ENCODE measurements around the gene LIPC. TPM values are rescaled to one million over a fixed set of nuclear protein-coding genes. Genes with fewer than 3 reads are reported as not detected.
A peak's percentile ranks its signal among the peaks of the same experiment; 100 is the strongest.

LIPC gene
- total RNA-seq, 1 experiment from 2014 or later: not detected

GRCh38 chr15:58472821-58473581, 41.2 kb downstream of the LIPC start:
- H3K27ac ChIP-seq (ENCODE audit: low read depth, low read length, poor library complexity, severe bottlenecking): peak overlapping the region; percentile 93
- no peaks in the 10 kb centered on the region for H3K27me3 ChIP-seq (replicated peaks; ENCODE audit: insufficient read depth, low read depth, low read length, poor library complexity)
- no peak for TF ChIP-seq EZH2 (IDR thresholded peaks at IDR 0.05; ENCODE audit: borderline replicate concordance, low read depth, low read length, poor library complexity, severe bottlenecking)
- TF ChIP-seq CTCF (conservative IDR thresholded peaks at IDR 0.05; ENCODE audit: low read depth, low read length): no peak
- peaks cover 89% of the 10 kb centered on the region for H3K4me1 ChIP-seq (ENCODE audit: insufficient read depth, low read length, poor library complexity, severe bottlenecking)
- DNase-seq (ENCODE audit: low spot score): peak; percentile 99
- no peaks in the 10 kb centered on the region for H3K9me3 ChIP-seq (ENCODE audit: low read depth, low read length, poor library complexity, severe bottlenecking)
- POLR2A ChIA-PET (ENCODE audit: low non-redundant PET): no interaction called here
- CTCF ChIA-PET: no interaction called here
- H3K36me3 ChIP-seq (ENCODE audit: insufficient read depth, low read length, poor library complexity, severe bottlenecking): no peaks in the 10 kb centered on the region
- intact Hi-C loops (cut with micrococcal nuclease; ENCODE audit: unreplicated experiment): loop anchor here (5.0 kb wide), 2 partner anchors 141 to 274 kb away; partner anchors contain the start of gene ADAM10
- H3K4me3 ChIP-seq (ENCODE audit: low read depth, low read length, poor library complexity, severe bottlenecking): no peak overlapping the region
- no TSS peak for BruUV-seq (replicated peaks)

GRCh38 chr15:58473724-58474123, 41.9 kb downstream of the LIPC start:
- TF ChIP-seq EZH2 (IDR thresholded peaks at IDR 0.05; ENCODE audit: borderline replicate concordance, low read depth, low read length, poor library complexity, severe bottlenecking): no peak
- intact Hi-C loops (cut with micrococcal nuclease; ENCODE audit: unreplicated experiment): loop anchor here (5.0 kb wide), 2 partner anchors 141 to 274 kb away; partner anchors contain the start of gene ADAM10
- peak; percentile 55 for DNase-seq (ENCODE audit: low spot score)

GRCh38 chr15:58474741-58475323, 43.0 kb downstream of the LIPC start:
- no TSS peak for BruUV-seq (replicated peaks)
- peak overlapping the region; percentile 24 for H3K27ac ChIP-seq (ENCODE audit: low read depth, low read length, poor library complexity, severe bottlenecking)
- intact Hi-C loops (cut with micrococcal nuclease; ENCODE audit: unreplicated experiment): loop anchor here (5.0 kb wide), 2 partner anchors 143 to 272 kb away; partner anchors contain the start of gene ADAM10
- no peaks in the 10 kb centered on the region for H3K36me3 ChIP-seq (ENCODE audit: insufficient read depth, low read length, poor library complexity, severe bottlenecking)
- peaks cover 76% of the 10 kb centered on the region for H3K4me1 ChIP-seq (ENCODE audit: insufficient read depth, low read length, poor library complexity, severe bottlenecking)
- no peak overlapping the region for H3K4me3 ChIP-seq (ENCODE audit: low read depth, low read length, poor library complexity, severe bottlenecking)
- TF ChIP-seq CTCF (conservative IDR thresholded peaks at IDR 0.05; ENCODE audit: low read depth, low read length) (no peak), EZH2 (IDR thresholded peaks at IDR 0.05; ENCODE audit: borderline replicate concordance, low read depth, low read length, poor library complexity, severe bottlenecking) (no peak)
- CTCF ChIA-PET: no interaction called here
- DNase-seq (ENCODE audit: low spot score): no peak
- no peaks in the 10 kb centered on the region for H3K9me3 ChIP-seq (ENCODE audit: low read depth, low read length, poor library complexity, severe bottlenecking)
- H3K27me3 ChIP-seq (replicated peaks; ENCODE audit: insufficient read depth, low read depth, low read length, poor library complexity): no peaks in the 10 kb centered on the region
- POLR2A ChIA-PET (ENCODE audit: low non-redundant PET): interaction anchor here (0.5 kb wide), 1 partner anchor 16 kb away, joined by 4 read pairs; no protein-coding TSS in a partner anchor

More at GRCh38 chr15:58473724-58474123, 41.9 kb downstream of the LIPC start:
- H3K27me3 ChIP-seq (replicated peaks; ENCODE audit: insufficient read depth, low read depth, low read length, poor library complexity): no peaks in the 10 kb centered on the region
- H3K36me3 ChIP-seq (ENCODE audit: insufficient read depth, low read length, poor library complexity, severe bottlenecking): no peaks in the 10 kb centered on the region
- peaks cover 85% of the 10 kb centered on the region for H3K4me1 ChIP-seq (ENCODE audit: insufficient read depth, low read length, poor library complexity, severe bottlenecking)
- peak overlapping the region; percentile 93 for H3K27ac ChIP-seq (ENCODE audit: low read depth, low read length, poor library complexity, severe bottlenecking)
- ChIA-PET POLR2A (ENCODE audit: low non-redundant PET) (no interaction called here), CTCF (no interaction called here)
- no peaks in the 10 kb centered on the region for H3K9me3 ChIP-seq (ENCODE audit: low read depth, low read length, poor library complexity, severe bottlenecking)
- H3K4me3 ChIP-seq (ENCODE audit: low read depth, low read length, poor library complexity, severe bottlenecking): no peak overlapping the region
- no TSS peak for BruUV-seq (replicated peaks)

All from A673 (cell line).